ENCODE measurements around the gene SURF1. TPM values are rescaled to one million over a fixed set of nuclear protein-coding genes. Genes with fewer than 3 reads are reported as not detected.
A peak's percentile ranks its signal among the peaks of the same experiment; 100 is the strongest.

Gene SURF1
- total and polyA plus RNA-seq, 12 donors, result 41.7 to 85.4 (median 61.2) TPM

DNA sequence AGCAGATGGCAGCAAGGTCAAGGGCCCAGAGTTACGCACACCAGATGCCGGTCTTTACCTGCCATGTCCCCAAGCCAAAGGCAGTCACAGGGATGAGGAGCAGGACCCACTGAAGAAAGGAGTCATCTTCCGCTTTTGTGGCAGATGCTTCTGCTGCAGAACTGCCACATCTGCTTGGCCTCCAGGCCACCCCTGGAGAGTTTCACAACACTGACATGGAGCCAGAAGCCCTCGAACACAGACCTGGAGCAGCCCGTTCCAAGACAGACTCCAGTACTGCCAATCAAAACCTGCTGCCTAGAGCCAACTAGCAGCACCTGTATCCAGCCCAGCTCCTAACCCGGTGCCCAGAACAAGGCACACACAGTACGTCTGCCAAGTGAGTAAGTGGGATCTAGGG, 1.5 kb downstream of the SURF1 start:
- TF ChIP-seq, protein P1, sequence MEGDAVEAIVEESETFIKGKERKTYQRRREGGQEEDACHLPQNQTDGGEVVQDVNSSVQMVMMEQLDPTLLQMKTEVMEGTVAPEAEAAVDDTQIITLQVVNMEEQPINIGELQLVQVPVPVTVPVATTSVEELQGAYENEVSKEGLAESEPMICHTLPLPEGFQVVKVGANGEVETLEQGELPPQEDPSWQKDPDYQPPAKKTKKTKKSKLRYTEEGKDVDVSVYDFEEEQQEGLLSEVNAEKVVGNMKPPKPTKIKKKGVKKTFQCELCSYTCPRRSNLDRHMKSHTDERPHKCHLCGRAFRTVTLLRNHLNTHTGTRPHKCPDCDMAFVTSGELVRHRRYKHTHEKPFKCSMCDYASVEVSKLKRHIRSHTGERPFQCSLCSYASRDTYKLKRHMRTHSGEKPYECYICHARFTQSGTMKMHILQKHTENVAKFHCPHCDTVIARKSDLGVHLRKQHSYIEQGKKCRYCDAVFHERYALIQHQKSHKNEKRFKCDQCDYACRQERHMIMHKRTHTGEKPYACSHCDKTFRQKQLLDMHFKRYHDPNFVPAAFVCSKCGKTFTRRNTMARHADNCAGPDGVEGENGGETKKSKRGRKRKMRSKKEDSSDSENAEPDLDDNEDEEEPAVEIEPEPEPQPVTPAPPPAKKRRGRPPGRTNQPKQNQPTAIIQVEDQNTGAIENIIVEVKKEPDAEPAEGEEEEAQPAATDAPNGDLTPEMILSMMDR (IDR thresholded peaks at IDR 0.05), result no peak
- no peaks in the 10 kb centered on the region for H3K9me3 ChIP-seq
- intact Hi-C loops (cut with DNase I), result loop anchor here in 1 of 10 donors (10.0 kb wide), 1 partner anchor 60 kb away; the partner anchor contains the start of gene REXO4
- 81 to 86% methylated on average over 7 of the region's 7 CpGs for WGBS, 2 donors
- H3K4me3 ChIP-seq, result peak overlapping the region in 1 of 10 donors; percentile 96
- no peaks in the 10 kb centered on the region for H3K27me3 ChIP-seq
- no peak for DNase-seq
- no peak for ATAC-seq
- no peak overlapping the region for H3K27ac ChIP-seq
- peaks cover 7 to 47% (median 35%) of the 10 kb centered on the region in 9 donors for H3K4me1 ChIP-seq
- H3K36me3 ChIP-seq, result peaks cover 0 to 62% (median 31%) of the 10 kb centered on the region in 9 donors

DNA sequence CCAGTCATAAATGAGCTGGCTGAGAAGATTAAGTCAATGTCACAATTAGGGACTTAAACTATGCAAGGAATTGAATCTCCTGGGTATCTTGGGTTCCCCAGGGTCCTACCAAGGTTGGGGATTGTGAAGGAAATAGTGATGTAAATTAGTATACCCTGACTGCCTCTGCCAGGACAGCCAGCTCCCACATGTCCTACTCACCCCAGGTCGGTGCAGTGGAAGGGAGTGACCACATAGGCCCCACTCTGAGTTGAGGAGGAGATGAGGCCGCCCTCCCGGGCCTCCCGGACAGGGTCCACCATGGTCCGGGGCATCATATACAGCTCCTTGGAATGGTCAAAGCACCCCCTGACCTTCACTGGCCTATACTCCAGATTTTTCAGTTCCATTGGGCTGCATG, 2.7 kb downstream of the SURF1 start:
- TF ChIP-seq, protein P1 (IDR thresholded peaks at IDR 0.05), result no peak
- peaks cover 0 to 62% (median 37%) of the 10 kb centered on the region in 9 donors for H3K36me3 ChIP-seq
- DNase-seq (no peak), ATAC-seq (no peak)
- peaks cover 5 to 47% (median 43%) of the 10 kb centered on the region in 9 donors for H3K4me1 ChIP-seq
- intact Hi-C loops (cut with DNase I), result loop anchor here in 1 of 10 donors (10.0 kb wide), 1 partner anchor 61 kb away; the partner anchor contains the start of gene REXO4
- H3K27ac ChIP-seq, result no peak overlapping the region
- no peaks in the 10 kb centered on the region for H3K27me3 ChIP-seq
- no peak overlapping the region for H3K4me3 ChIP-seq
- no peaks in the 10 kb centered on the region for H3K9me3 ChIP-seq
- 77 to 84% methylated on average over 5 of the region's 5 CpGs for WGBS, 2 donors

DNA sequence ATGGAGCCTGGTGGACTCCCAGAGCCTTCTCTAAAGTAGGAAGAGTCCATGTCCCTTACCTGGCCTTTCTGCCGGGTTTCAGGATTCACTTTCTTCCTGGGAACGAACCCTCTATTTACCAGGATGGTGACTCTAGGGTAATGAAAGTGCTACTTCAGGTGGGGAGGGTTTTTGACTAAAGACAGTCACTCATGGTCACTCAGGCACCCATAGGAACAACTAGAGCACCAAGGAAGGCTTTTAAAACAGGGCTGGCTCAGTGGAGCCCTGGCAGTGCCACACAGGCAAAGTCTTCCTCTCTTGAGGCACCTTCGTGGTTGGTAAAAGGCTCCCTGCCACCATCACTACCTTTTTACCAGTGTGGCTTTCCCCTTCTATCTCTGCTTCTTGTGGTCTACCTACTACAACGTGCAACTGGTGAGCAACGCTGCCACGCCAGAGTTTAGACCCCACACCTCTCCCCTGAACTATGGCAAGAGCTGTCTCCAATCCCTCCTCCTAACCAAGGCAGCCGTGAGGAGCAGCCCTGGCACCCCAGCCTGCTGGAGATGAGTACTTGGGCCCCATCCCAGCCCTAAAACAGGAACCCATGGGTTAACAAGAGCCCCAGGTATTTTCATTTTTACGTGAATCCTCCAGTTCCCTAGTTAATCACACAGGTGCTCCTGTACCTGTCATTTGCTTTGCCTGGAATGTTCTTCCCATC, 3.5 kb downstream of the SURF1 start:
- peaks cover 0 to 60% (median 37%) of the 10 kb centered on the region in 9 donors for H3K36me3 ChIP-seq
- H3K27ac ChIP-seq, result no peak overlapping the region
- H3K9me3 ChIP-seq, result no peaks in the 10 kb centered on the region
- H3K4me3 ChIP-seq, result no peak overlapping the region
- 74 to 81% methylated on average over 8 of the region's 8 CpGs for WGBS, 2 donors
- TF ChIP-seq, protein P1 (IDR thresholded peaks at IDR 0.05), result no peak
- H3K4me1 ChIP-seq, result peaks cover 5 to 45% (median 40%) of the 10 kb centered on the region in 9 donors
- intact Hi-C loops (cut with DNase I), result loop anchor here in 1 of 10 donors (10.0 kb wide), 1 partner anchor 62 kb away; the partner anchor contains the start of gene REXO4
- H3K27me3 ChIP-seq, result no peaks in the 10 kb centered on the region
- no peak for ATAC-seq
- DNase-seq, result no peak

DNA sequence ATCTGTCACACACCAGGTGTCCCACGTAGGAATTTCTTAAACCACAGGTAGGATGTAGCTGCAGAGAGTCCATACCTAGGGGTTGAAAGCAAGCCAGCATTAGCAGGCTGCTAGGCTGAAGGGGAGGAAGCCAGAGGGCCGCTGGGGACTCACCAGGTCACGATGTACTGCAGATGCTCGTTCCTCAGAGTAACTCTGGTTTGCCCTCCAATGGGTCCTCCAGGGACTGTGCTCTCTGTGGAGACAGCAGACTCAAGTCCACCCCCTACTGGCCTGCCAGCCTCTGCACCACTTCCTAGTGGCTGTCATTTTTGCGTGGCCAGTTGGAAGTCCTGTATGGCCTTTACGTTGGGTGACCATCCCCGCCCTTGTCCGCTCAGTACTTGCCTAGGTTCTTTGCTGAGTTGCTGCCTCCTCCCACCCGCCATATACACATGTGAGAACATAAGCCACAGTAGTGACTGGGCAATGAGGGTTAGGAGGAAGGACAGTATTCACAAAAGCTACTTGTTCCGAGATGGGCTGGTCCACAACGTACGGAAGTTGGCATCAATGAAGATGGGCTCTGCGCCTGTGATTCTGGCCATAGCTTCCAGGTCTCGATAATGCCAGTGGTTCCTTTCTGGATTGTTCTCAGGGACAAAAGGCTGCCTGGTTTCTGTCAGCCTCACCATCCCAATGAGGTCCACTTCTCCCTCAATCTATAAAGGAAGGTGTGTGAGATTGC, 4.2 kb downstream of the SURF1 start:
- no peak for ATAC-seq
- 74 to 77% methylated on average over 14 of the region's 14 CpGs for WGBS, 2 donors
- TF ChIP-seq, protein P1 (IDR thresholded peaks at IDR 0.05), result peak in 6 of 9 donors; percentile 15 to 51 (median 36)
- H3K36me3 ChIP-seq, result peaks cover 0 to 60% (median 37%) of the 10 kb centered on the region in 9 donors
- intact Hi-C loops (cut with DNase I), result loop anchor here in 1 of 10 donors (10.0 kb wide), 1 partner anchor 63 kb away; the partner anchor contains the start of gene REXO4
- H3K27ac ChIP-seq, result no peak overlapping the region
- no peaks in the 10 kb centered on the region for H3K27me3 ChIP-seq
- peaks cover 3 to 40% (median 37%) of the 10 kb centered on the region in 9 donors for H3K4me1 ChIP-seq
- no peak for DNase-seq
- no peak overlapping the region for H3K4me3 ChIP-seq
- H3K9me3 ChIP-seq, result no peaks in the 10 kb centered on the region
